Measurements from ENCODE around the gene GAS7. TPM values are rescaled to one million over a fixed set of nuclear protein-coding genes. Genes with fewer than 3 reads are reported as not detected.
"Not testable (repeated sequence)": the region's sequence is repeated elsewhere in the genome, so short reads cannot be mapped to it uniquely, and the experiment has no call there.

The GAS7 gene
- total and polyA plus RNA-seq, 9 of the 15 experiments (the other 6 are each of a cell fraction or from before 2014, with no cell fraction given), result 0.11 to 0.33 TPM; not detected in 7

- CTCF ChIA-PET (ENCODE audit: low intra/inter-chr PET ratio); H3K9ac ChIP-seq (ENCODE audit: insufficient read depth in 1 of 2, low read depth in 2 of 2, low read length in 2 of 2); H3K4me1 ChIP-seq (replicated peaks in 1 of 2; ENCODE audit: control insufficient read depth in 2 of 2, insufficient read depth in 2 of 2, low read length in 2 of 2); H3K9me1 ChIP-seq (ENCODE audit: control insufficient read depth, insufficient read depth, low read length); H3K4me2 ChIP-seq (ENCODE audit: insufficient read depth, low read length); H3K79me2 ChIP-seq (ENCODE audit: control insufficient read depth, insufficient read depth, low read length); H3K27ac ChIP-seq (ENCODE audit: extremely low read depth, low read depth, low read length); ATAC-seq; intact Hi-C loops (cut with micrococcal nuclease); H4K20me1 ChIP-seq (replicated peaks; ENCODE audit: control insufficient read depth, insufficient read depth, low read length); in situ Hi-C loops (cut with MboI); H2AFZ ChIP-seq (ENCODE audit: low read depth, low read length); BruUV-seq (replicated peaks); FAIRE-seq; H3K9me3 ChIP-seq (replicated peaks; ENCODE audit: control insufficient read depth, insufficient read depth, low read depth, low read length); DNase-seq (ENCODE audit: extremely low read depth in 1 of 4, low spot score in 3 of 4); H3K27me3 ChIP-seq (ENCODE audit: control insufficient read depth in 2 of 2, insufficient read depth in 2 of 2, low read length in 2 of 2); H3K4me3 ChIP-seq; H3K36me3 ChIP-seq (ENCODE audit: control insufficient read depth, insufficient read depth, low read length): not testable (repeated sequence)
- POLR2A ChIA-PET, result interaction anchor here (0.7 kb wide), 1 partner anchor 104 kb away, joined by 3 read pairs; no protein-coding TSS in a partner anchor
- whole genome bisulfite sequencing (ENCODE audit: insufficient coverage, low coverage, missing lambda C conversion rate), result 3% methylated on average over 8 of the region's 8 CpGs
Observed at GRCh38 chr17:10095295-10095694, 103.1 kb downstream of the GAS7 start.

- no TSS peak for BruUV-seq (replicated peaks)
- in situ Hi-C loops (cut with MboI) (no loop called here), intact Hi-C loops (cut with micrococcal nuclease) (no loop called here)
- no peak for TF ChIP-seq ZNF707 (CRISPR knock-in tag; conservative IDR thresholded peaks at IDR 0.05)
- no peak for TF ChIP-seq MCM3 (IDR thresholded peaks at IDR 0.05)
- TF ChIP-seq ZNF696 (CRISPR knock-in tag; conservative IDR thresholded peaks at IDR 0.05), result no peak
- no peak for TF ChIP-seq SMAD1 (IDR thresholded peaks at IDR 0.05; ENCODE audit: low read depth, low read length, partially characterized antibody)
- no peak for TF ChIP-seq MYNN (IDR thresholded peaks at IDR 0.05)
- TF ChIP-seq MYNN (CRISPR knock-in tag; IDR thresholded peaks at IDR 0.05), result no peak
- TF ChIP-seq TSHZ1 (CRISPR knock-in tag; IDR thresholded peaks at IDR 0.05), result no peak
Observed at GRCh38 chr17:10094797-10095196, 103.6 kb downstream of the GAS7 start.

More at GRCh38 chr17:10094797-10095196, 103.6 kb downstream of the GAS7 start:
- Histone ChIP-seq H3K9me3 (replicated peaks; ENCODE audit: control insufficient read depth, insufficient read depth, low read depth, low read length) (no peaks in the 10 kb centered on the region), H3K36me3 (ENCODE audit: control insufficient read depth, insufficient read depth, low read length) (no peaks in the 10 kb centered on the region), H3K27me3 (ENCODE audit: control insufficient read depth in 2 of 2, insufficient read depth in 2 of 2, low read length in 2 of 2) (peaks cover 0 to 8% of the 10 kb centered on the region in 2 experiments; a peak in 1 of 5 replicates), H3K79me2 (ENCODE audit: control insufficient read depth, insufficient read depth, low read length) (no peaks in the 10 kb centered on the region), H3K4me3 (no peak overlapping the region), H4K20me1 (replicated peaks; ENCODE audit: control insufficient read depth, insufficient read depth, low read length) (no peaks in the 10 kb centered on the region), H2AFZ (ENCODE audit: low read depth, low read length) (no peak overlapping the region), H3K9me1 (ENCODE audit: control insufficient read depth, insufficient read depth, low read length) (no peaks in the 10 kb centered on the region), H3K4me1 (replicated peaks in 1 of 2; ENCODE audit: control insufficient read depth in 2 of 2, insufficient read depth in 2 of 2, low read length in 2 of 2) (no peaks in the 10 kb centered on the region), H3K4me2 (ENCODE audit: insufficient read depth, low read length) (no peak overlapping the region), H3K9ac (ENCODE audit: insufficient read depth in 1 of 2, low read depth in 2 of 2, low read length in 2 of 2) (no peak overlapping the region), H3K27ac (ENCODE audit: extremely low read depth, low read depth, low read length) (no peak overlapping the region)
- no peak for DNase-seq (ENCODE audit: extremely low read depth in 1 of 4, low spot score in 3 of 4)
- ATAC-seq, result no peak
- 1% methylated on average over 7 of the region's 8 CpGs for WGBS (ENCODE audit: insufficient coverage, low coverage, missing lambda C conversion rate)
- ChIA-PET CTCF (ENCODE audit: low intra/inter-chr PET ratio) (no interaction called here), POLR2A (interaction anchor here (0.7 kb wide), 1 partner anchor 103 kb away, joined by 3 read pairs; no protein-coding TSS in a partner anchor)
- FAIRE-seq, result no peak
